Parietal lobe (tissue), 1 donor: ENCODE measurements around the gene OSTN. TPM values are rescaled to one million over a fixed set of nuclear protein-coding genes. Genes with fewer than 3 reads are reported as not detected.

Experiments used
- total RNA-seq: library from RNA; depleted of rRNA; stranded (reverse); fragments of >200 nt; gene quantifications from one replicate; pipeline ENCODE4 v1.2.3, GENCODE V29; 2014

Gene OSTN, protein sequence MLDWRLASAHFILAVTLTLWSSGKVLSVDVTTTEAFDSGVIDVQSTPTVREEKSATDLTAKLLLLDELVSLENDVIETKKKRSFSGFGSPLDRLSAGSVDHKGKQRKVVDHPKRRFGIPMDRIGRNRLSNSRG
- total RNA-seq: 26.6 TPM

DNA sequence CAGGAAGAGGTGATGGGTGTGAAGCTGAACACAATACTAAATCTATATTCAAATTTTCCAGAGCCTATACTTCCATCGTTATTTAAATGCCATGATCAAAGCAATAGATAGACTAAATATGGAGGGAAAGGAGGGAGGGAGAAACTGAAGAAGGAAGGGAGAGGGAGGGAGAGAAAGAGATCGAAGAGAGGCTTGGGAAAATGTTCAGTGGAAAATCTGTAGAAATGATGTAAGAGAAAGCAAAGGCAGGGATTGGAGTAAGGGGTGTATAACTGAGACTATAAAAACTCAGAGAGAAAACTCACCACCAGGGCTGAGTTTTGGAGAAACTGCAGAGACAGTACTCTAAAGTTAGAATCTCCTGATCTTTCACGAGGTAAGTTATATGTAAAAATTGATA is at the start of gene OSTN:
Gene OSTN, plus strand, starts transcription at position 310 of the 400 bp plus-strand sequence. CDS start 13,292 bp downstream, outside the sequence.

Other genes with a start within 250 kb of the OSTN start
- 126 TPM for gene CCDC50, start 130.2 kb downstream of the OSTN start, total RNA-seq
- 1.3 TPM for gene UTS2B, start 131.3 kb downstream of the OSTN start, total RNA-seq